K562 (cell line): ENCODE measurements around the gene PLS1. TPM values are rescaled to one million over a fixed set of nuclear protein-coding genes. Genes with fewer than 3 reads are reported as not detected.
A peak's percentile ranks its signal among the peaks of the same experiment; 100 is the strongest.
"Not testable (repeated sequence)": the region's sequence is repeated elsewhere in the genome, so short reads cannot be mapped to it uniquely, and the experiment has no call there.

Experiments
- ATAC-seq: fragments of 200-7000 bp; cut with Tn5 transposase; 3 replicates; pipeline ENCODE4 v1.9.1; 2020; ENCODE audit warnings: moderate library complexity
- BruUV-seq: library from RNA; stranded (reverse); fragments of 400-500 nt; replicated peaks from 2 replicates; lab custom pipeline; 2021; lab: Mats Ljungman, UMichigan
- CTCF ChIA-PET: fragments of 300-600 bp; formaldehyde crosslinking; extraction: SDS; loops from one replicate; lab custom pipeline; 2021; ENCODE audit warnings: low intra/inter-chr PET ratio; lab: Yijun Ruan, JAX
- POLR2A ChIA-PET: fragments of 300-600, 350-650 bp; sonication (Branson Sonifier 250); formaldehyde crosslinking; extraction: SDS; loops from one replicate; lab custom pipeline; 2021; ENCODE audit warnings: antibody characterized with exemption, inconsistent platforms; lab: Yijun Ruan, JAX
- DNase-seq, 4 experiments: peaks; one replicate each; pipeline versions ENCODE4 v3.0.0 to v3.0.0-alpha.2; 2011 to 2018; ENCODE audit warnings: low spot score in 3 of 4, mixed read lengths in 3 of 4; ENCODE audit errors: extremely low read depth in 1 of 4
- FAIRE-seq: peaks from 2 replicates; lab custom pipeline; 2011; peaks lifted over from hg19 to GRCh38; lab: Jason Lieb, UNC
- H2AFZ ChIP-seq: 2 replicates; pipeline ENCODE4 v1.6.0; 2011; ENCODE audit warnings: low read depth, low read length, control low read depth, inconsistent platforms
- H3K27ac ChIP-seq: fragments of 200-600 bp; 3 replicates; pipeline ENCODE4 v1.8.0; 2011; ENCODE audit warnings: low read depth, mild to moderate bottlenecking, control low read depth, inconsistent platforms, low read length, moderate library complexity, mixed read lengths; ENCODE audit errors: extremely low read depth
- H3K27me3 ChIP-seq, 2 experiments: fragments of 300-600 bp in 1 of 2; 2 replicates in 1 of 2; 3 replicates in 1 of 2; pipeline versions ENCODE4 v1.6.0 to v1.8.0; 2011; ENCODE audit warnings: inconsistent platforms in 2 of 2, low read length in 2 of 2, mild to moderate bottlenecking in 1 of 2, mixed read lengths in 1 of 2, moderate library complexity in 1 of 2; ENCODE audit not compliant: control insufficient read depth in 2 of 2, insufficient read depth in 2 of 2
- H3K36me3 ChIP-seq: fragments of 300-600 bp; 3 replicates; pipeline ENCODE4 v1.8.0; 2011; ENCODE audit warnings: mild to moderate bottlenecking, low read length, inconsistent platforms; ENCODE audit not compliant: control insufficient read depth, insufficient read depth
- H3K4me1 ChIP-seq, 2 experiments: fragments of 200-600 bp in 1 of 2; replicated peaks in 1 of 2; 2 replicates in 1 of 2; 3 replicates in 1 of 2; pipeline versions ENCODE4 v1.5.1 to v1.8.0; 2011; ENCODE audit warnings: inconsistent platforms in 2 of 2, low read length in 2 of 2, mild to moderate bottlenecking in 1 of 2, mixed read lengths in 1 of 2, moderate library complexity in 1 of 2; ENCODE audit not compliant: control insufficient read depth in 2 of 2, insufficient read depth in 2 of 2
- H3K4me2 ChIP-seq: 2 replicates; pipeline ENCODE4 v1.6.1; 2011; ENCODE audit warnings: low read length, control low read depth, inconsistent platforms, mixed read lengths; ENCODE audit not compliant: insufficient read depth
- H3K4me3 ChIP-seq: fragments of 200-600 bp; sonication (generic), shearing (Covaris generic); 2 replicates; pipeline ENCODE4 v1.5.1; 2016; ENCODE audit warnings: control low read depth, inconsistent platforms
- H3K79me2 ChIP-seq: fragments of 200-600 bp; 3 replicates; pipeline ENCODE4 v1.8.0; 2011; ENCODE audit warnings: low read length, inconsistent platforms; ENCODE audit not compliant: control insufficient read depth, insufficient read depth
- H3K9ac ChIP-seq, 2 experiments: 2 replicates each; pipeline versions ENCODE4 v1.6.0 to v1.6.1; 2011; ENCODE audit warnings: low read depth in 2 of 2, low read length in 2 of 2, control low read depth in 1 of 2, inconsistent platforms in 1 of 2, mild to moderate bottlenecking in 1 of 2, mixed read lengths in 1 of 2; ENCODE audit not compliant: insufficient read depth in 1 of 2
- H3K9me1 ChIP-seq: one replicate; pipeline ENCODE4 v1.6.0; 2011; ENCODE audit warnings: inconsistent platforms, mild to moderate bottlenecking, low read length, moderate library complexity; ENCODE audit not compliant: control insufficient read depth, insufficient read depth
- H3K9me3 ChIP-seq: replicated peaks from 2 replicates; pipeline ENCODE4 v1.5.1; 2011; ENCODE audit warnings: low read depth, low read length, inconsistent platforms; ENCODE audit not compliant: control insufficient read depth, insufficient read depth
- H4K20me1 ChIP-seq: replicated peaks from 2 replicates; pipeline ENCODE4 v1.6.1; 2011; ENCODE audit warnings: low read length, inconsistent platforms, mixed read lengths; ENCODE audit not compliant: control insufficient read depth, insufficient read depth
- CEBPB ChIP-seq: fragments of 450-650 bp; IDR thresholded peaks from 2 replicates; pipeline ENCODE4 v1.6.1; 2016; ENCODE audit warnings: missing genetic modification characterization, missing compliant biosample characterization
- CEBPG ChIP-seq, 3 experiments: fragments of 200-800 bp in 1 of 3; sonication (Bioruptor generic) in 1 of 3; sonication (generic) in 1 of 3; formaldehyde crosslinking in 1 of 3; IDR thresholded peaks in 2 of 3; conservative IDR thresholded peaks in 1 of 3; 2 replicates each; pipeline versions ENCODE4 v1.6.1 to v1.8.0; 2016 to 2022; ENCODE audit warnings: missing compliant biosample characterization in 2 of 3, missing genetic modification characterization in 2 of 3, mild to moderate bottlenecking in 1 of 3, missing genetic modification reagents in 1 of 3
- NFE2 ChIP-seq: IDR thresholded peaks from 2 replicates; pipeline ENCODE4 v1.6.1; 2014; ENCODE audit warnings: antibody characterized with exemption, low read depth
- PRPF4 ChIP-seq: fragments of 200-400 bp; formaldehyde crosslinking; IDR thresholded peaks from one replicate; pipeline ENCODE4 v1.6.1; 2017; ENCODE audit warnings: low read length, low read depth, mild to moderate bottlenecking; ENCODE audit not compliant: insufficient read depth, poor library complexity, severe bottlenecking
- TRIM24 ChIP-seq, 2 experiments: fragments of 450-650 bp; IDR thresholded peaks; 2 replicates each; pipeline ENCODE4 v1.6.1; 2016
- WGBS: fragments of 100-300 bp; shearing (Covaris generic); methylation state at CpG from one replicate; pipeline ENCODE4 v1.1.6; 2016; ENCODE audit warnings: low coverage, mixed read lengths; ENCODE audit not compliant: insufficient coverage; ENCODE audit errors: missing lambda C conversion rate; 5-methylcytosine and 5-hydroxymethylcytosine counted together
- in situ Hi-C: fragments of 300-500 bp; cut with MboI; formaldehyde crosslinking; loops from 4 replicates; pipeline ENCODE4 v1.15.0; 2018; ENCODE audit warnings: inconsistent platforms, mixed read lengths
- intact Hi-C: fragments of 100-400 bp; cut with micrococcal nuclease; formaldehyde crosslinking; loops from 2 replicates; pipeline ENCODE4 v1.14.2; 2022
- polyA plus RNA-seq, 8 experiments: library from polyadenylated mRNA; depleted of rRNA in 4 of 8; stranded (reverse) in 5 of 8; unstranded in 3 of 8; fragments of >200 nt; fragmentation: Nextera tagmentation in 2 of 8; fragmentation: Illumina TruSeq in 1 of 8; extraction: Ambion mirVana in 2 of 8; extraction: Trizol in 1 of 8; gene quantifications; 2 replicates each; pipeline versions ENCODE4 v1.2.1 to v1.2.3, GENCODE V29; 2011 to 2014; ENCODE audit warnings: inconsistent platforms in 1 of 8, missing spikeins in 1 of 8
- total RNA-seq, 7 experiments: library from RNA; depleted of rRNA in 6 of 7; stranded (reverse); fragments of >200 nt in 6 of 7; fragmentation: Illumina TruSeq in 2 of 7; extraction: Trizol in 2 of 7; gene quantifications; 2 replicates each; pipeline versions ENCODE4 v1.2.1 to v1.2.3, GENCODE V29; 2011 to 2021; ENCODE audit warnings: low replicate concordance in 1 of 7

Gene PLS1
- total and polyA plus RNA-seq, 9 of the 15 experiments (the other 6 are each of a cell fraction or from before 2014, with no cell fraction given) = 6.1 to 21.3 (median 13.0) TPM

DNA sequence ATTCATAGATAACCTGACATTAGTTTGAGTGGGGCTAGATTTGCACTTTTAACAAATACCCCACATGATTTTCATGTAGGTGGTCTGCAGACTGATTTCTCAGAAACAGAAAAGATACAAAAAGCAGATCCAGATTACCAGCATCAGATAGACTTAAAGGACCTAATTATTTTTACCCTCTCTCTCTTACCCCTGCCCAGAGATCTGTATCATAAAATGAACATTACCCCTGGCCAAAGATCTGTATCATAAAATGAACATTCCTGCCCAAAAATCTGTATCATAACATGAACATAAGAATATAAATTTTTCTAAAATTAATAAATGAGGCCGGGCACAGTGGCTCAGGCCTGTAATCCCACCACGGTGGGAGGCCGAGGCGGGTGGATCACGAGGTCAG lies 113.0 kb downstream of the PLS1 start:
- H3K9ac ChIP-seq = no peak overlapping the region
- BruUV-seq = no TSS peak
- WGBS = 88% methylated on average over 5 of the region's 5 CpGs

DNA sequence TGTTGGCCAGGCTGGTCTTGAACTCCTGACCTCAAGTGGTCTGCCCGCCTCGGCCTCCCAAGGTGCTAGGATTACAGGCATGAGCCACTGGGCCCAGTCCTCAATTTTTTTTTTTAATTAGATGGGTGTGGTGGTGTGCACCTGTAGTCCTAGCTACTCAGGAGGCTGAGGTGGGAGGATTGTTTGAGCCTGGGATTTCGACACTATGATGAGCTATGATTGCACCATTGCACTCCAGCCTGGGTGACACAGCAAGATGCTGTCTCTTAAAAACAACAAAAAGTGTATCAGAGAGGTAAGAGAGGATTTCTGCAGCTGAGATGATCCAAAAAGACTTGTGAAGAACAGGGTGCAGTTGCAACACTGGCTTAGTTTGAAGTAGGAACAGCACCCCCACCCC lies 118.7 kb downstream of the PLS1 start:
- H3K9me3 ChIP-seq; DNase-seq; H3K9me1 ChIP-seq; H3K79me2 ChIP-seq; intact Hi-C loops; H3K4me3 ChIP-seq; H3K4me2 ChIP-seq; FAIRE-seq; in situ Hi-C loops; H3K27ac ChIP-seq; CTCF ChIA-PET; H4K20me1 ChIP-seq; H3K36me3 ChIP-seq; H3K27me3 ChIP-seq; H2AFZ ChIP-seq; H3K4me1 ChIP-seq; ATAC-seq; H3K9ac ChIP-seq; BruUV-seq; TF ChIP-seq CEBPG (CRISPR knock-in tag; IDR thresholded peaks at IDR 0.05): not testable (repeated sequence)
- POLR2A ChIA-PET = interaction anchor here (0.7 to 1.0 kb wide), 2 partner anchors 18 to 1238 kb away, joined by 3 to 4 read pairs; no protein-coding TSS in a partner anchor
- WGBS = 64% methylated on average over 1 of the region's 3 CpGs
- 0 out of 4 replicates have a peak, but pooled peaks of 1 of the 2 experiments have one; percentile 30 for TF ChIP-seq CEBPG (tag; conservative IDR thresholded peaks at IDR 0.05 in 1 of 2, IDR thresholded peaks at IDR 0.05 in 1 of 2)
- peak; percentile 81 for TF ChIP-seq CEBPB (tag)
- peak; percentile 75 to 87 for TF ChIP-seq TRIM24 (IDR thresholded peaks at IDR 0.05)
- TF ChIP-seq NFE2 = 0 out of 2 replicates have a peak, but pooled peaks have one; percentile 29

More for the DNA sequence above, 113.0 kb downstream of the PLS1 start:
- intact Hi-C loops = no loop called here
- DNase-seq = no peak
- Histone ChIP-seq H3K4me3 (no peak overlapping the region), H3K9me3 (no peaks in the 10 kb centered on the region), H3K79me2 (no peaks in the 10 kb centered on the region), H3K4me2 (no peak overlapping the region), H3K9me1 (no peaks in the 10 kb centered on the region), H2AFZ (no peak overlapping the region), H3K36me3 (peaks cover 3% of the 10 kb centered on the region; the same call in 1 of the 3 replicates)
- POLR2A ChIA-PET = no interaction called here
- TF ChIP-seq PRPF4 = no peak
- TF ChIP-seq, all 486 proteins: peak for 0
- in situ Hi-C loops = no loop called here
- Histone ChIP-seq H3K27me3 (no peaks in the 10 kb centered on the region), H3K27ac (no peak overlapping the region), H3K4me1 (peaks cover 0 to 10% of the 10 kb centered on the region in 2 experiments; a peak in 2 of 5 replicates), H4K20me1 (no peaks in the 10 kb centered on the region)
- FAIRE-seq (no peak), ATAC-seq (no peak)
- CTCF ChIA-PET = no interaction called here
